ENCODE measurements around the gene SLC38A7.

DNA sequence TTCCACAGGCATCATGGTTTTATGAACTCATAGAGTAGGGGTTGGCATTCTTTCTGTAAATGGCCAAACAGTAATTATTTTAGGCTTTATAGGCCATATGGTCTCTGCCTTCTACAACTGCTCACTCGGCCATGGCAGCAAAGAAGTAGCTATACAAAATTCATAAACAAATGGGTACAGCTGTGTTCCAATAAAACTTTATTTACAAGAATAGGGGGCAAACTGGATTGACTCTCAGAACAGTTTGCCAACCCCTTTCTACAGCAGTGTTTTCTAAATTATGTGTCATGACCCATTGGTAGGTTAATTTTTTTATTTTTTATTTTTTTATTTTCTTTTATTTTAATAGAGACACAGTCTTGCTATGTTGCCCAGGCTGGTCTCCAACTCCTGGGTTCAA is 29.2 kb upstream of the SLC38A7 start:
- no peak for TF ChIP-seq CTCF (CRISPR knock-in tag; IDR thresholded peaks at IDR 0.05)
- TF ChIP-seq TARDBP (CRISPR knock-in tag; IDR thresholded peaks at IDR 0.05): no peak
- TF ChIP-seq ZNF274 (CRISPR knock-in tag; IDR thresholded peaks at IDR 0.05): no peak
- TF ChIP-seq IRF1 (CRISPR knock-in tag; IDR thresholded peaks at IDR 0.05; ENCODE audit: low read depth): no peak
- TF ChIP-seq MBD4 (IDR thresholded peaks at IDR 0.05; ENCODE audit: borderline replicate concordance, low read length): no peak
- TF ChIP-seq ZNF205 (CRISPR knock-in tag; IDR thresholded peaks at IDR 0.05): no peak
- TF ChIP-seq KAT8 (CRISPR knock-in tag; IDR thresholded peaks at IDR 0.05): no peak

Data from HepG2 (cell line).